Thoracic aorta (tissue), 2 donors: Measurements from ENCODE around the gene NETO2. TPM values are rescaled to one million over a fixed set of nuclear protein-coding genes. Genes with fewer than 3 reads are reported as not detected.
"Not testable (repeated sequence)": the region's sequence is repeated elsewhere in the genome, so short reads cannot be mapped to it uniquely, and the experiment has no call there.

Experiments
- ATAC-seq: fragments of 150-250 bp; one replicate; pipeline ENCODE4 v1.8.0; 2017; ENCODE audit warnings: low read depth; ENCODE audit not compliant: insufficient number of reproducible peaks, low FRiP score
- DNase-seq: peaks from one replicate; pipeline ENCODE4 v3.0.0-alpha.2; 2020; ENCODE audit warnings: low spot score
- H3K27ac ChIP-seq, 2 donors: fragments of 200-600 bp; sonication (generic); 1 replicate in 1 of 2; 2 replicates in 1 of 2; pipeline ENCODE4 v1.5.1; 2016; ENCODE audit warnings: mild to moderate bottlenecking in 2 of 2, moderate library complexity in 2 of 2
- H3K27me3 ChIP-seq: fragments of 200-600 bp; sonication (generic); replicated peaks from 2 replicates; pipeline ENCODE4 v1.6.0; 2016; ENCODE audit warnings: mild to moderate bottlenecking; ENCODE audit not compliant: insufficient read depth
- H3K36me3 ChIP-seq: fragments of 200-600 bp; sonication (generic); one replicate; pipeline ENCODE4 v1.5.1; 2016
- H3K4me1 ChIP-seq, 2 donors: fragments of 200-600 bp; sonication (generic); 1 replicate in 1 of 2; 2 replicates in 1 of 2; pipeline versions ENCODE4 v1.5.1 to v1.6.0; 2016; ENCODE audit warnings: low read depth in 2 of 2, mild to moderate bottlenecking in 1 of 2; ENCODE audit not compliant: control insufficient read depth in 1 of 2
- H3K4me3 ChIP-seq: fragments of 200-600 bp; sonication (generic); 2 replicates; pipeline ENCODE4 v1.5.1; 2016; ENCODE audit warnings: mild to moderate bottlenecking
- H3K9me3 ChIP-seq: fragments of 200-600 bp; sonication (generic); 2 replicates; pipeline ENCODE4 v1.5.1; 2016
- total RNA-seq, 2 donors: library from RNA; depleted of rRNA; stranded (reverse); fragments of >200 nt; gene quantifications; one replicate each; pipeline versions ENCODE4 v1.1.0 to v1.2.3, GENCODE V29; 2016
- TF ChIP-seq, protein P1 (sequence below): fragments of 200-600 bp; sonication (generic); IDR thresholded peaks from one replicate; pipeline ENCODE4 v1.5.1; 2019; ENCODE audit warnings: antibody characterized with exemption

The NETO2 gene
- total RNA-seq, 2 donors from 2014 or later: 0.27 to 0.78 TPM

- TF ChIP-seq, protein P1, sequence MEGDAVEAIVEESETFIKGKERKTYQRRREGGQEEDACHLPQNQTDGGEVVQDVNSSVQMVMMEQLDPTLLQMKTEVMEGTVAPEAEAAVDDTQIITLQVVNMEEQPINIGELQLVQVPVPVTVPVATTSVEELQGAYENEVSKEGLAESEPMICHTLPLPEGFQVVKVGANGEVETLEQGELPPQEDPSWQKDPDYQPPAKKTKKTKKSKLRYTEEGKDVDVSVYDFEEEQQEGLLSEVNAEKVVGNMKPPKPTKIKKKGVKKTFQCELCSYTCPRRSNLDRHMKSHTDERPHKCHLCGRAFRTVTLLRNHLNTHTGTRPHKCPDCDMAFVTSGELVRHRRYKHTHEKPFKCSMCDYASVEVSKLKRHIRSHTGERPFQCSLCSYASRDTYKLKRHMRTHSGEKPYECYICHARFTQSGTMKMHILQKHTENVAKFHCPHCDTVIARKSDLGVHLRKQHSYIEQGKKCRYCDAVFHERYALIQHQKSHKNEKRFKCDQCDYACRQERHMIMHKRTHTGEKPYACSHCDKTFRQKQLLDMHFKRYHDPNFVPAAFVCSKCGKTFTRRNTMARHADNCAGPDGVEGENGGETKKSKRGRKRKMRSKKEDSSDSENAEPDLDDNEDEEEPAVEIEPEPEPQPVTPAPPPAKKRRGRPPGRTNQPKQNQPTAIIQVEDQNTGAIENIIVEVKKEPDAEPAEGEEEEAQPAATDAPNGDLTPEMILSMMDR: no peak
- H3K27me3 ChIP-seq: no peaks in the 10 kb centered on the region
- ATAC-seq (no peak), DNase-seq (no peak)
- H3K4me3 ChIP-seq: no peak overlapping the region
- no peaks in the 10 kb centered on the region for H3K4me1 ChIP-seq
- H3K9me3 ChIP-seq: no peaks in the 10 kb centered on the region
- H3K36me3 ChIP-seq: no peaks in the 10 kb centered on the region
- no peak overlapping the region for H3K27ac ChIP-seq
These were observed 85.3 kb downstream of the NETO2 start for GRCh38 chr16:47058295-47059086.

GRCh38 chr16:47057630-47057993 lies 86.1 kb downstream of the NETO2 start:
- H3K4me3 ChIP-seq: no peak overlapping the region
- TF ChIP-seq, protein P1: no peak
- H3K9me3 ChIP-seq: no peaks in the 10 kb centered on the region
- H3K27me3 ChIP-seq: no peaks in the 10 kb centered on the region
- ATAC-seq (no peak), DNase-seq (no peak)
- no peaks in the 10 kb centered on the region for H3K4me1 ChIP-seq
- H3K36me3 ChIP-seq: no peaks in the 10 kb centered on the region
- H3K27ac ChIP-seq: no peak overlapping the region

DNA sequence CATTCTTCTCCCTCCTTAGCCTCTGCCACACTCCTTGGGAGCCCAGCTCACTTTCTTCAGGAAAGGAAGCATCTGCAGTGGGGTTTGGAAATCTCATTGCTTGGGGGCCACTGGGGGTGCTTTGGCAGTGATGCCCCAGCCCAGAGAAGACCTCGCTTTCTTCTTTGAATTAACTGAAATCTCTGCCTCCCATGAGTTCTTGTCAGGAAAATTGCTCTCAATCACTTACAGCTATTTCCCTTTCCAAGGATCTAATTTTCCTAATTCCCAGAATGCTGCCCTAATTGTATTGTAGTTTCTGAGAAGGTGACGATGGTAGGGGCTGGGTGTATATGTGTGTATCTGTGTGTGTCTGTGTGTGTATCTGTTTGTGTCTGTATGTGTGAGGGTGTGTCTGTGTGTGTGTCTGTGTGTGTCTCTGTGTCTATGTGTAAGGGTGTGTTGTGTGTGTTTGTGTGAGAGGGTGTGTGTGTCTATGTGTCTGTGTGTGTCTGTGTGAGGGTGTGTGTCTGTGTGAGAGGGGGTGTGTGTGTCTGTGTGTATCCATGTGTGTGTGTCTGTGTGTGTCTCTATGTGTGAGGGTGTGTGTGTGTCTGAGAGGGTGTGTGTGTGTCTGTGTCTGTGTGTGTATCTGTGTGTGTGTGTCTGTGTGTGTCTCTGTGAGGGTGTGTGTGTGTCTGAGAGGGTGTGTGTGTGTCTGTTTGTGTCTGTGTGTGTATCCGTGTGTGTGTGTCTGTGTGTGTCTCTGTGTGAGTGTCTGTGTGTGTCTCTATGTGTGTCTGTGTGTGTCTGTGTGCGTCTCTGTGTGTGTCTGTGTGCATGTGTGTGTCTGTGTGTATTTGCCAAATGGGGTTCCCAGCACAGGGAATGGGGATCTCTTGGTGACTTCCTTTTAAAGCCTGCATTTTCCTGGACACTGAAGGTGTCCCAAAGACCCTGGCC lies 86.8 kb downstream of the NETO2 start:
- ATAC-seq (no peak), DNase-seq (no peak)
- Histone ChIP-seq H3K4me1 (no peaks in the 10 kb centered on the region), H3K27ac (no peak overlapping the region), H3K36me3 (no peaks in the 10 kb centered on the region), H3K4me3 (no peak overlapping the region), H3K9me3 (no peaks in the 10 kb centered on the region), H3K27me3 (no peaks in the 10 kb centered on the region)
- TF ChIP-seq, protein P1: no peak

- not testable (repeated sequence) for DNase-seq, H3K36me3 ChIP-seq, H3K4me1 ChIP-seq, ATAC-seq, H3K27me3 ChIP-seq, H3K9me3 ChIP-seq, H3K27ac ChIP-seq, H3K4me3 ChIP-seq
These were observed 87.7 kb downstream of the NETO2 start for GRCh38 chr16:47056061-47056460.

GRCh38 chr16:47055136-47055885 lies 88.4 kb downstream of the NETO2 start:
- TF ChIP-seq, protein P1: no peak
- Histone ChIP-seq H3K36me3 (no peaks in the 10 kb centered on the region), H3K4me1 (no peaks in the 10 kb centered on the region), H3K9me3 (no peaks in the 10 kb centered on the region), H3K27ac (no peak overlapping the region), H3K27me3 (no peaks in the 10 kb centered on the region), H3K4me3 (no peak overlapping the region)
- ATAC-seq (no peak), DNase-seq (no peak)
